ENCODE data around the gene DNAJC7. TPM values are rescaled to one million over a fixed set of nuclear protein-coding genes. Genes with fewer than 3 reads are reported as not detected.

Gene DNAJC7
- total RNA-seq, 2 donors from 2014 or later, result 61.2 to 80.6 TPM

- TF ChIP-seq CTCF (IDR thresholded peaks at IDR 0.05), result no peak
- no peak for DNase-seq (ENCODE audit: low spot score)
- Histone ChIP-seq H3K9me3 (no peaks in the 10 kb centered on the region), H3K36me3 (peaks cover 41% of the 10 kb centered on the region), H3K4me1 (ENCODE audit: control insufficient read depth in 1 of 2, low read depth in 2 of 2) (peaks cover 4 to 41% of the 10 kb centered on the region in 2 donors), H3K4me3 (no peak overlapping the region), H3K27me3 (replicated peaks; ENCODE audit: insufficient read depth) (no peaks in the 10 kb centered on the region), H3K27ac (no peak overlapping the region)
- ATAC-seq (ENCODE audit: insufficient number of reproducible peaks, low FRiP score, low read depth), result no peak
These were observed 45.3 kb downstream of the DNAJC7 start for GRCh38 chr17:41971721-41972523.

- Histone ChIP-seq H3K36me3 (peaks cover 33% of the 10 kb centered on the region), H3K4me1 (ENCODE audit: control insufficient read depth in 1 of 2, low read depth in 2 of 2) (peaks cover 4 to 39% of the 10 kb centered on the region in 2 donors), H3K4me3 (no peak overlapping the region), H3K27me3 (replicated peaks; ENCODE audit: insufficient read depth) (no peaks in the 10 kb centered on the region), H3K27ac (no peak overlapping the region), H3K9me3 (no peaks in the 10 kb centered on the region)
- no peak for DNase-seq (ENCODE audit: low spot score)
- no peak for TF ChIP-seq CTCF (IDR thresholded peaks at IDR 0.05)
- ATAC-seq (ENCODE audit: insufficient number of reproducible peaks, low FRiP score, low read depth), result no peak
These were observed 46.3 kb downstream of the DNAJC7 start for GRCh38 chr17:41970901-41971331.

DNA sequence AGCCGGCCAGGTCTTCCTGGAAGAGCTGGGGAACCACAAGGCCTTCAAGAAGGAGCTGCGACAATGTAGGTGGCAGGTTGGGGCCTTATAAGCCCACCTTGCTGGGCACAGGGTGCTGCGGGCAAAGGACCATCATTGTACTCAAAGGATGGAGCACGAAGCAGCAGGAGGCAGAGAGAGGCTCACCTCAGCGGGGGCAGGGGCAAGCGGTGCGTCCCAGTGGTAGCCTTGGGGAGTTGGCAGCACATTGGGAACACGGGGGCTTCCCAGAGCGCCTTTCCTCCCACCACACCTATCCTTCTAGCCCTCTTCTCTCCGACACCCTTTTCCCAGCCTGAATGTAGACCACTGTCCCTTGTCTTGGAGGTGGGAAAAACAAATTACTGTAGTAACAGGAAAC, 48.6 kb downstream of the DNAJC7 start:
- no peak for TF ChIP-seq CTCF (IDR thresholded peaks at IDR 0.05)
- H3K27ac ChIP-seq, result no peak overlapping the region
- no peaks in the 10 kb centered on the region for H3K9me3 ChIP-seq
- DNase-seq (ENCODE audit: low spot score) (no peak), ATAC-seq (ENCODE audit: insufficient number of reproducible peaks, low FRiP score, low read depth) (no peak)
- H3K36me3 ChIP-seq, result peaks cover 13% of the 10 kb centered on the region
- peaks cover 4 to 48% of the 10 kb centered on the region in 2 donors for H3K4me1 ChIP-seq (ENCODE audit: control insufficient read depth in 1 of 2, low read depth in 2 of 2)
- no peaks in the 10 kb centered on the region for H3K27me3 ChIP-seq (replicated peaks; ENCODE audit: insufficient read depth)
- no peak overlapping the region for H3K4me3 ChIP-seq

DNA sequence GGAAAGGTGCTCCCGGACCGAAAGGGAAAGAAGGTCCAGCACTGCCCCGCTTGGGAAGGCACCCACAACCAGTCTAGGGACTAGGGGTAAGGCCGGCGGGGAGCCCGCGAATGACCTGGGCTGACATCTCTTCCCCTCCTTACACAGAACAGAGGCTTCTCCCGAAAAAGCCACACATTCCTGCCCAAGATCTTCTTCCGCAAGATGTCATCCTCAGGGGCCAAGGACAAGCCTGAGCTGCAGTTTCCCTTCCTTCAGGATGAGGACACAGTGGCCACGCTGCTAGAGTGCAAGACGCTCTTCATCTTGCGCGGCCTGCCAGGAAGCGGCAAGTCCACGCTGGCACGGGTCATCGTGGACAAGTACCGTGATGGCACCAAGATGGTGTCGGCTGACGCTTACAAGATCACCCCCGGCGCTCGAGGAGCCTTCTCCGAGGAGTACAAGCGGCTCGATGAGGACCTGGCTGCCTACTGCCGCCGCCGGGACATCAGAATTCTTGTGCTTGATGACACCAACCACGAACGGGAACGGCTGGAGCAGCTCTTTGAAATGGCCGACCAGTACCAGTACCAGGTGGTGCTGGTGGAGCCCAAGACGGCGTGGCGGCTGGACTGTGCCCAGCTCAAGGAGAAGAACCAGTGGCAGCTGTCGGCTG, 49.2 kb downstream of the DNAJC7 start:
- H3K4me3 ChIP-seq, result peak overlapping the region; percentile 93
- peaks cover 13% of the 10 kb centered on the region for H3K36me3 ChIP-seq
- DNase-seq (ENCODE audit: low spot score), result no peak
- no peak for TF ChIP-seq CTCF (IDR thresholded peaks at IDR 0.05)
- H3K27ac ChIP-seq, result peak overlapping the region; percentile 69 to 85
- H3K9me3 ChIP-seq, result no peaks in the 10 kb centered on the region
- peaks cover 4 to 48% of the 10 kb centered on the region in 2 donors for H3K4me1 ChIP-seq (ENCODE audit: control insufficient read depth in 1 of 2, low read depth in 2 of 2)
- H3K27me3 ChIP-seq (replicated peaks; ENCODE audit: insufficient read depth), result no peaks in the 10 kb centered on the region
- no peak for ATAC-seq (ENCODE audit: insufficient number of reproducible peaks, low FRiP score, low read depth)

- ATAC-seq (ENCODE audit: insufficient number of reproducible peaks, low FRiP score, low read depth) (no peak), DNase-seq (ENCODE audit: low spot score) (no peak)
- peak overlapping the region; percentile 69 to 85 for H3K27ac ChIP-seq
- peak overlapping the region; percentile 93 for H3K4me3 ChIP-seq
- H3K4me1 ChIP-seq (ENCODE audit: control insufficient read depth in 1 of 2, low read depth in 2 of 2), result peaks cover 4 to 48% of the 10 kb centered on the region in 2 donors
- no peaks in the 10 kb centered on the region for H3K27me3 ChIP-seq (replicated peaks; ENCODE audit: insufficient read depth)
- H3K9me3 ChIP-seq, result no peaks in the 10 kb centered on the region
- peaks cover 13% of the 10 kb centered on the region for H3K36me3 ChIP-seq
- TF ChIP-seq CTCF (IDR thresholded peaks at IDR 0.05), result no peak
These were observed 49.9 kb downstream of the DNAJC7 start for GRCh38 chr17:41967141-41967920.
